NCI-H748 (cell line): ENCODE data around the gene ALAS1.
"Not testable (repeated sequence)": the region's sequence is repeated elsewhere in the genome, so short reads cannot be mapped to it uniquely, and the experiment has no call there.

Experiments used
- DNase-seq: peaks from one replicate; lab custom pipeline; 2025; ENCODE audit not compliant: unreplicated experiment; lab: John Stamatoyannopoulos, UW

The ALAS1 gene

DNA sequence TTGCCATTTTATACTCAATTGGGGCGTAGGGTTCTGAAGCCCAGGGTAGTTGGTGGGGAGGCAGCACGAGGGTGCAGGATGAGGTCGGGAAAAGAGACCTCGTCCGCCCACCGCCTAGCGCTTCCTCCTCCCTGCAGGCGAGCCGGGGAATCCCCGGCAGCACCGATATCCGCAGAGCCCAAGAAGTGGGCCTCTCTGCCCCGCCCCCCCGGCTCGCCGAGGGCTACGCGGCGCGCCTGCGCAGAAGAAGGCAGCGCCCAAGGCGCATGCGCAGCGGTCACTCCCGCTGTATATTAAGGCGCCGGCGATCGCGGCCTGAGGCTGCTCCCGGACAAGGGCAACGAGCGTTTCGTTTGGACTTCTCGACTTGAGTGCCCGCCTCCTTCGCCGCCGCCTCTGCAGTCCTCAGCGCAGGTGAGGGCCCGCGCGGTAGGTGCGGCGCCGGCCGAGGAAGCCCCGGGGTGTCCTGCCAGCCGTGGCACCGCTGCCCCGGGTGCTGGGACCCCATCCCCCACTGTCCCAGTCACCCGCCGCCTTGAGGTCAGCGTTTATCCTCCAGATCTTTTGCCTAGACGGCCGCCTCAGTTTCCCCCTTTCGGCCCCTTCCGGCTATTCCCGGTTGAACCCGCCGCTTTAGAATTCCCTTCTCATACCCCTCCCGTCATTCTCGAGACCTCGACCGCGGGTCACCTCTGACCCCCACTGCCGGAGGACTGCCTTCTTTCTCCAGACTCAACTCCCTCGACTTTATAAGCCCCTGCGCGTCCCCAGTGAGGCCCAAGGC, at the start of gene ALAS1:
Gene ALAS1, plus strand, starts transcription at position 319 of the 784 bp plus-strand sequence. CDS start 1,082 bp downstream, outside the sequence.
- peak; percentile 87 for DNase-seq

DNA sequence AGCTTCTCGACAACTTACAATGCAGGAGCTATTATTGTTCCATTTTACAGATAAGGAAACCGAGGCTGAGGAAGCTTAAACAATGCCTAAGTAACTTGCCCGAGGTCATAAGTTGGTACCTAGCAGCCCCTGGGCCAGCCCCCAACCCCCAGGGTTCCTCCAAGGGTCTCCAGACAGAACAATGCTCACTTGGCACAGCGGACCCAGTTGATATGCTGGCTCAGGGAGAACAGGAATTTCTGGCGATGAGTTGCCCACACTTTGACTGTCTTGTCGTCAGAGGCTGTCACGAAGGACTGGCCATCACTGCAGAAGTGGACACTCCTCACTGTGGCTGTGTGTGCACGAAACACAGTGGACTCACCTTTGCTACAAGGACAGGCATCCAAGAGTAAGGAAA, 48.9 kb upstream of the ALAS1 start:
- DNase-seq, result no peak

DNA sequence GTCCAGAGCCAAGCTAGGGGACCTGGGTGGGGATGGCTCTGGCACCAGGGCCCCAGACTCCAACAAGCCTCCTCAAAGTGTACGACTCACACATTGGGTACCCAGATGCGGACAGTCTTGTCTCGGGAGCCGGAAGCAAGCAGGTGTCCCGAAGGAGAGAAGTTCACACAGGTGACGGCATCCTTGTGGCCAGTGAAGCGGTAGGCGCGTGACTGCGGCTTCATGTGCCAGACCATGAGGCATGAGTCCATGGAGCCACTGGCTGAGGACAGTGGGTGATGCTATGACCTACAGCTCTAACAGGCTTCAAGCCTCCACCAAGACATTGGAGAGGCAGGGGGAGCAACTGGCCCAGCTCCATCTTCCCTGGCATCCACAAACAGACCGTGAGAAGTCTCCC, 48.2 kb upstream of the ALAS1 start:
- DNase-seq, result no peak

DNA sequence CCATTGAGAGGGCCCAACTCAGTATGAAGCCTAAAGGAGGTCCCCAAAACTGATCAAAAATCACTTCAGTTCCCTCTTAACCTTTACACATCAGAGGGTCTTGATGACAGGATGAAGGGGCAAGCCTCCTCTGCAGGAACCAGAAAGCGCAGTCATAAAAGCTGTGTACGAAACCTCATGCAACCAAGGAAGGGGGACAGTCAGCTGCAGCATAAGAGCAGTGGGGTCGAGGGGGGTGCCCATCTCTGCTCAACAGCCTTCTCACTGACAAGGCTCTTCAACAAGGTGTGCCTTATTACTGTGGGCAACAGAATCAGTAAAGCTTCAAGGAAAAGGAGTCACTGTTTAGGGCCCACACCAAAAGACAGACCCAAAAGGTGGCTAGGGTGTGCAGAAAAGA, 47.6 kb upstream of the ALAS1 start:
- DNase-seq, result no peak

DNA sequence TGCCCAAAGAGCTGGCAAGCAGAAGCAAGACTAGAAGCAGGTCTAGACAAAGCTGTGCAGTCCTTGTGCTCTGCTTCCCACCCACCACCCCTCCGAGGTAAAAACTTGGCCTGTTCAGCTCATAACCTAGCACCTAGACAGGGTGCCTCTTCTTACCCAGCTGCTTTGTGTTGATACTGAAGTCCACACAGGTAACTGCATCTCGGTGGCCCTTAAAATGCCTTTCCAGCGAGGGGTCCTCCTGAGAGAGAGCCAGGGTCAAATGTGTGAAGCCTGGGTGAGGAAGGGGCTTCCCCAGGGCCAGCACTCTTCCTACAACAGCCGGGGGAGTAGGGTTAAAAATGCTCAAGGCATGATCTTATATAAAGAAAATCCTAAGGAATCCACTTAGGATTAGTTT, 47.1 kb upstream of the ALAS1 start:
- DNase-seq, result no peak

DNA sequence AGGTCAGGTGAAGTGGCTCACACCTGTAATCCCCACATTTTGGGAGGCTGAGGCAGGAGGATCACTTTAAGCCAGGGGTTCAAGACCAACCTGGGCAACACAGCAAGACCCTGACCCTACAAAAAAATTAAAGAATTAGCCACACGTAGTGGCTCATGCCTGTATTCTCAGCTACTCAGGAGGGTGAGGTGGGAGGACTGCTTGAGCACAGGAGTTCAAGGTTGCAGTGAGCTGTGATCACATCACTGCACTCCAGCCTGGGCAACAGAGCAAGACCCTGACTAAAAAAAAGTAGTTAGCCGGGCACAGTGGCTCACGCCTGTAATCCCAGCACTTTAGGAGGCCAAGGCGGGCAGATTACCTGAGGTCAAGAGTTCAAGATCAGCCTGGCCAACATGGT, 46.0 kb upstream of the ALAS1 start:
- not testable (repeated sequence) for DNase-seq

DNA sequence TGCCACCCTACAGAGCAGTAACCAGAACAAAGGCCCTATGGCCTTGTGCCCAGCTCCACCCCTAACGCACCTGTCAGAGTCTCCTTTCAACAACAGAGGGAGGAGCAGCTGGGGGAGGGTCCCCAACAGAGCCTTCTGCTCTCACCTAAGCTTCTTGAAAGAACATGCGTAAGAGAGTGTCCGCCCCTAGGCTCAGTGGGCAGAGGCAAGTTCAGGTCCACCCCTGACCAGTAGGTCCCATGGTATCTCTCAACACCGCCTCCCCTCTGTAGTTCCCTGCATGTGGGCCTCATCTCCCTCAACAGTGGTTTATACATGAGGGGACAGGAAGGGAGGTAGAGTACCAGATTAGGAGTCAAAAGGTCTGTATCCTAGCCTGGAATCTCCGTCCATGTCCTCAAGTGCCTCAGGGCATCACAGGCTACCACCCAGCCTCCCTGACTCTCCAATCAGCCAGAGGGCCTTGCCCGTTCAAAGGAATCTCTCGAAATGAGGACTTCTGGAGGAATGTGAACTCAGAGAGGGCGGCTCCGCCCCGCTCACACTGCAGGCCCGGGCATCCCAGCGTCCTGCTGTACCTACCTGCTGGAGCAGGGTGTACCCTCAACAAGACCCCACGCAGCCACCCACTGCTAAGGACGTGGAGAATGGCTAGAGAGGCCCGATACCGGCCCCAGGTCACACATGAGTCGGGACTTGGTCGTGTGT, 44.4 kb upstream of the ALAS1 start:
- DNase-seq, result peak; percentile 77

DNA sequence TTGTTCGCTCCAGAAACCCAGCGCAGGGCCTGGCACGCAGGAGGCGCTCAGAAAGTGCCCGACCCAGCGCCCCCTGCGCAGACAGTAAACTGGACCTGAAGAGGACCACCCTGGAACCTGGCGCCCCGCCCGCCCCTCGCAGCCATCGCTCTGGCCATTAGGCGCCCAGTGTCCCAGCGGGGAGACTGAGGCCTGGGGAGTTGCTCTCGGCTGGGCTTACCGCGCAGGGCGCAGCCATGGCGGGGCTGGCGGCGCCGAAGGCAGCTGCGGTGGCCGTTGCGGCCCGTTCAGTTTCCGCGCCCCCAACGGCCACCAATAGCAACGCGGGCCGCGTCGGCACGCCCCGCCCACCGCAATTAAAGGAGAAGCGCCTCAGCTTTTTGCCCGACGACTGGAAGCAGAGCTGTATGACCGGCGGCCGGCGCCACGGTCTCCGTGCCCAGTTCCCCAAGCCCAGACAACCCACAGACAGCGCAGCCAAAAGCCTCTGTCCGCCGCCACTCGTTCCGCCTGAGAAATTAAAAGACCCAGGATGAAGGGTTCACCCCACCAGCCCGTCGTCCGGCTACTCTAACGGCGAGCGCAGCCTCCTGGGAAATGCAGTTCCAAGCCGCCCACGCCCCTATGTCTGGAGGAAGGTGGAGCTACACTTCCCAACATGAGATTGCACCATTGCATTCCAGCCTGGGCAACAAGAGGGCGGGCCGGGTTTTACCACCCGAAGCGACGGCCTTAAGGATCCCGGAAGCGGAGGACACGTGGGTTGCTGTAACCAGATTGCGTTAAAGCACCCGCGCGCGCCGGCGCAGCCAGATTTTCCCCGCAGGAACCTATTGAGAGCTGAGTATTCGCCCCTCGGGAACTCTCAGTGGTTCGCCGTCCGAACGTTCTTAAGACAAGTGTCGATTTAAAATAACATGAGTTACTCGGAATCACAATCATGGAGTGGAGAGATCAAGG, 43.5 kb upstream of the ALAS1 start, which contains the start of gene POC1A:
Gene POC1A, minus strand, starts transcription at position 289 of the 960 bp plus-strand sequence. Its CDS starts 51 bp downstream, at position 238.
- DNase-seq, result peak; percentile 95

DNA sequence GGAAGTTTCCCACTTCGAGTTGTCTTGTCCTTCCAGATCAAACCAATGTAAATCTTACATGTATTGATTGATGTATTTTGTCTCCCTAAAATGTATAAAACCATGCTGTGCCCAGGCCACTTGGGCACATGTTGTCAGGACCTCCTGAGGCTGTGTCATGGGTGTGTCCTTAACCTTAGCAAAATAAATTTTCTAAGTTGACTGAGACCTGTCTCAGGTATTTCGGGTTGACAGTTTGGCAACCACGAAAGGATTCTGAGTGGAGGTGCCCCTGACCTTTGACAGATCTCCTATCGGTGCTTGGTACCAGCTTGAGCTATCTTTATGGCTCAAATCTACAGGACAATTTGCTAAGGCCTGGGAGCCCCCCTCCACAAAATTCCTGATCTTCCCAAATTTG, 42.0 kb upstream of the ALAS1 start:
- no peak for DNase-seq

DNA sequence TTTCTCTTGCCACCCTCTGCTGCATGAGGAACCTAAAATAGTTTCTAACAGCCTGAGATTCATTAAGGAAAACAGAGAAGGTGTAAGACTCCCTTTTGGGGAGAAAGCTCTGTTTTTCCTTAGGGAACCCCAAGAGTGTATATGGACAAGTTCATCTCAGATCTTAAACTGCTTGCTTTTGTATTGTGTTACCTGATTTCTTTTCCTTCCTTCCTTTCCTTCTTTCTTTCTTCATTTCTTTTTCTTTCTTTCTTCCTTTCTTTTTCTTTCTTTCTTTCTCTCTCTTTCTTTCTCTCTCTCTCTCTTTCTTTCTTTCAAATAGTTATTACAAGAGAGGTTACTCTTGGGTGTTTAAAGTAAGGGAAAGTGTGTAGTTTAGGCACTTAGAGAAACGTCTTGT, 38.5 kb upstream of the ALAS1 start:
- DNase-seq, result no peak

DNA sequence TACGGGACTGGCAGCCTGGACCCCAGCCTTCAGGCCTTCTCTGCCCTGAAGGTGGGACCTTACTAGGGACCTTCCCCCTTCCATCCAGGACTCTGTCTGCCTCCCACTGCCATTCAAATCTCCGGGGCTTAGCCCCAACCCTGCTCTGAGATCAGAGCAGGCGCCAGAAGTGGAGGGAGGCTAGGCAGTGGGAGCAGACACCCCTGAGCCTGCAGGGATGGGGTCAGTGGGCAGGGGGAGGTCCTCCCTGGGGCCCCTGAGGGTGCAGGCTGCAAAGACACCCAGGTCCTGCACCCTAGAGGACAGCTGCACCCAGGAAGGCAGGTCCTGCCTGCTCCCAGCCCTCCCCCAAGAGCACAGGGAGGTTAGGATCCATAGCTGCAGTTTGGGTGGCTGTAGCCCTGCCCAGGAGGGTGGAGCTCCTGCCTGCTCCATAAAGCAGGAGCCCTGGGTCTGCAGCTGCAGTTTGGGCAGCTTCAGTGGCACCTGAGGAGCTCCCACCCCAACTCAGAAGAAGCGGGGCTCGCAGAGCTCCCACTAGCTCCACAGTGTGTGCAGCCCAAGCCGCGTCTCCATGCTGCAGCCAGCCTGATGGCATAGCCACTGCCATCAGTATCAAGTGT, 35.6 kb upstream of the ALAS1 start:
- DNase-seq, result no peak

DNA sequence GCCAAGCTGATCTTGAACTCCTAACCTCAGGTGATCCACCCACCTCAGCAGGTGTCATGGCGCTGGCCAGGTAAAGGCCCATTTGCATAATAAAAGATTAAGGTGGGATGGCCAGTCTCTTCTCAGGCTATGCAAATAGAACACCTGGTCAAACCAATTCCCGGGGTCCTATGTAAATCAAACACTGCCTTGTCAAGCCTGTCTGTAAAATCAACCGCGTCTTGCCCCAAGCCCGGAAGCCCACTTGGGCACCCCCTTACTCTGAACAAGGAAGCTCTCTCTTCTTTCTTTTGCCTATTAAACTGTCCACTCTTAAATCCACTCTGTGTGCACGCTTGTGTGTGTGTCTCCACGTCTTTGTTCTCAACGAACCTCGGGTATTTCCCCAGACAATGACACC, 30.7 kb upstream of the ALAS1 start:
- no peak for DNase-seq

DNA sequence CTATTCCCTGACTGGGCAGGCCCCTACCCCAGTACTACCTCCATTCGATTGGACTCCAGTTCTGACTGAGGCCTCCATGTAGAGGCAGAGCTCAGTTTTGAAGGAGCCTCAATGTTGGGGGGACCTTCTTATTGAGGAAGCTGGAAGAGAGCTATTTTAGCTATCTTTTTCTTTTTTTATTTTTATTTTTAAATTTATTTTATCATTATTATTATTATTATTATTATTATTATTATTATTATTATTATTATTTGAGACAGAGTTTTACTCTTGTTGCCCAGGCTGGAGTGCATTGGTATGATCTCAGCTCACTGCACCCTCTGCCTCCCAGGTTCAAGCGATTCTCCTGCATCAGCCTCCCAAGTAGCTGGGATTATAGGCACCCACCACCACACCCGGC, 27.7 kb upstream of the ALAS1 start:
- not testable (repeated sequence) for DNase-seq

DNA sequence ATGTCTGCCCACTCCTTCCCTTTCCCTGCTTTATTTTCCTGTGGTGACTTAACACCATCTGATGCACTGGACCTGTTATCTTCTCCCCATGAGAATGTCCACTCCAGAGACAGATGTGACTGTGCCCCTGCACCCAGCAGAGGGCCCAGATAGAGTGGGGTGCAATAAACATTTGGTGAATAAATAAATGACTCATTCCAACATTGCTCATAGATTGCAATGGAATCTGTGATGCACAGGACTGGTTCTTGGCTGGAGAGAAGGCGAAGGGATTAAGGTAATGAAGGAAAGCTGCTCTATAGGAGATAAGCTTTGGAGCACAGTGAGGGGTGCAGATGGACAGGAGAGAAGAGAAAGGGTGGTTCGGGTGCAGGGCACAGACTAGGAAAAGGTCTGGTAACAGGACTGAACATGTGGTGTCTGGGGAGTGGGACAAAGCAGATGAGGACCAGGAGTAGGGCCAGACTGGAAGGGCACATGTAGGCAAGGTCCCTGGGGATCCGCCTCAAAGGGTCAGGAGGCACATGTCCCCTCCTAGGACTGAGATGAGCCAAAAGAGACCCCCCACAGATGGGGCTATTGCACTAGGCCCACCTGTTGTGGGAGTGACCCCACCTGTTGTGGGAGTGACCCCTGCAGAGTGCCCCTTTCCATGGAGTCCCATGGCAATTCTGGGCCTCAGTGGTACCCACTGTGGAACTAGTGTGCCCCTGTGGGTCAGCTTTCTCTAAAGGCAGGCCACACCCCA, 26.3 kb upstream of the ALAS1 start:
- DNase-seq, result no peak

DNA sequence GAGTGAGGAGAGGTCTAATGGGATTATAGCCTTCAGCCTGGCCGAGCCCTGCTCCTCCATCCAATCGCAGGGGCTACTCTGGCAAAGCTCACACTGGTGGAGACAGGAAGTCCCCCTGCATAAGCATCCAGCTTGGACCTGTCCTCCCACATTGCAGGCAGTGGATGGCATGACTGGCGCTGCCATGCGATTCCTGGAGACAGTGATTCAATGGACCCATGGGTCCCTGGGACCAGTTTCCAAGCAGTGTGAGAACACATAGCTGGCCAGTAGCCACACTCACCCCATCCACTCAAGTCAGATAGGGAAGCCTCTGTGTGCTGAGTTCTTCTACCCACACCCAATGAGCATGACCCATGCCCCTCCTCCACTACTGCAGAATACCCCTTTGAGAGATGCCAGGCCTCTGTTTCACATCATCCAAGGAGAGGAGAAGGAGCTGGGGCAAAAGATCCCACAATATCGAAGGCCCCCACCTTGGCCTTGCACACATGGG, 25.6 kb upstream of the ALAS1 start:
- DNase-seq, result no peak

DNA sequence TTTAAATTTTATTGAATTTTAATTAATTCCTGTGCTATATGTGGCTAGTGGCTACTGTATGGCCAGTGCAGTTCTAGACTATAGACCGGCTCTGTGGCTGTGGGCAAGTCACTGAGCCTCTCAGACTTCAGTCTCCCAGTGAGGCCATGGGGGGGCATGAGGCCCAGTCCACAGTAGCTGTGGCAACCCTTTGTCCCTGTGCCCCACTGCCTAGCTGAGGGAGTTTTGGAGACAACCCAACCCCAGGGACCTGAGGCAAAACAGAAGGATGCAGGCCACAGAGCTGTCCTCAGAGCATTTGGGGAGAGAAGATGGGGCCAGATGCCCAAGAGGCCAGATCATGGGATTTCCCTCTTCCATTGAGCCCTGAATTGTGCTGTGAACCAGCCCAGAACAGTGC, 24.9 kb upstream of the ALAS1 start:
- no peak for DNase-seq

DNA sequence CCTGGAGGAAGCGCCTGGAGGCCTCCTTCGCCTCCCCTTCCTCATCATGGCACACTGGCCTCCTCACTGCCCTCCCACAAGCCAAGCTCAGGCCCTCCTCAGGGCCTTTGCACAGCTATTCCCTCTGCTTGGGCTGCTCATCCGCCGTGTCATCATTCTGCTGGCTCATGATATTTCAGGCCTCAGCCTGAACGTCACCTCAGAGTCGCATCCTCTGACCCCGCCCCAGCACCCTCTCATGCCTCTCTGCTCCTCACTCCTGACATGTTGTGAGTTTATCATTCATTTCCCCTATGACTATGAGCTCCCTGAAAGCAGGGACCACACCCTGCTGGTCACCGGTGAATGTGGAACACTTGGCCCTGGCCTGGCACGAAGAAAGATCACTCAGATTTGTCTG, 23.1 kb upstream of the ALAS1 start:
- no peak for DNase-seq

DNA sequence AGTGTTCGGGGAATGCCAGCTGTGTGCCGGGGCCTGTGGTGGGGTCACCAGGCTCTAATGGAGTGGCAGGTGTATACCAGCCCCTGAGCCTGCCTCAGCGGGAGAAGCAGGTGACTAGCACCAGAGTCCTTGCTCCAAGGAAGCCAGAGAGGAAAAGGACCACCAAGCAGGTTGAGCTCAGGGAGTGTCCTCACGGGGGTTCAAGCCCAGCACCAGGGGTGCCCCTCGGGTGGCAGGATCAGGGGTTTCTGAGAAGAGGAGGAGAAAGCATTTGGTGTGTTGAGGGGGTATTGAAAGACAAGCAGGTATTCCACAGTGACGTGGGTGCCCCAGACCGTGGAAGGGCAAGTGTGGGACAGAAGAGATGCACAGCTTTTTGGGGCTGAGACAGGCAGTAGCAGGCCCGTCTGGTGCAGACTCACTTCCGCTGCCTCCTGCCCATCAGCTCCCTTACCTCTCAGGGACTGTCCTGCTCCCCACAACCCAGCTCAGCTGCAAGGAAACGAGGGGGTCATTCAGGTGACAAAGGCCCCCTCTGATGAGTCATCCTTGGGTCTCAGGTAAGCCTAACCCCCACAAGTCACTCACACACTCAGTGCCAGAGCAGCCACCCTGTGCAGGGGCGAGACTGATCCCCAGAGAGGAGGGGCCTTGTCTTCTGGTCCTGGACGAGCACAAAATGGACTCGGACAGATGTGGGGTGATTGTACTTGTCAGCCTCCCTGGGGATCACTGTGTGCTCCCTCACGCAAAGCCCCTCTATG, 22.4 kb upstream of the ALAS1 start:
- DNase-seq, result no peak

DNA sequence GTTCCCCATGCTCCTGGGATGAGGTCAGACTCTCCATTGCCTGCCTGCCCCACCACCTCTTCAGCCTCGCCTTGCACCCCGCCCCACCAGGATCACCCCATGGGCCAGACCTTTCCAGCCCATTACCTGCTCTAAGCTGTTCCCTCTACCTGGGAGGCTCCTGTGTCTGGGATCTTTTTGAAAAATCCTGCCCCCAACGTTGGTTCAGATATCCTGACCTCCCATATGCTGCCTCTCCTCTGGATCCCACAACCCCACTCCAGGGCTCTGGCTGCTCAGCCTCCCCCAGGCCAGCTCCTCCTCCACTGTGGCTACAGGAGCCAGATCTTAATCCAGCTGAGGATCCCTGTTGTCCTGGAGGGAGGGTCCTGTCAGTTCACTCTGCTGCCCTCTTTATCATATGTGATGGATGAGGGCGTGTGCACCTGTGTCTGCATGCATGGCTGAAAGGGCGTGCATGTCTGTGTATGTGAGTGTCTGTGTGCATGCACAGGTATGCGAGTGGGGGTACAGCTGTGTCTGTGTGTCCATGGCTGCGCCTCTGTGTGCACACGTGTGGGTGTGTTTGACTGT, 21.7 kb upstream of the ALAS1 start:
- no peak for DNase-seq
